Heart right ventricle (tissue), 16 donors: ENCODE measurements around the gene PRKAG3. TPM values are rescaled to one million over a fixed set of nuclear protein-coding genes. Genes with fewer than 3 reads are reported as not detected.

Experiments used
- ATAC-seq, 8 donors: fragments of 200-7000 bp; cut with Tn5 transposase; one replicate each; pipeline ENCODE4 v1.9.1; 2020; ENCODE audit warnings: mild to moderate bottlenecking in 8 of 8, moderate library complexity in 8 of 8, moderate number of reproducible peaks in 1 of 8
- DNase-seq, 2 donors: peaks; one replicate each; pipeline ENCODE4 v3.0.0-alpha.2; 2020
- H3K27ac ChIP-seq, 10 donors: fragments of 200-600 bp; sonication (generic) in 2 of 10; one replicate each; pipeline versions ENCODE4 v1.5.0 to v1.8.0; 2020 to 2022; ENCODE audit warnings: mild to moderate bottlenecking in 3 of 10
- H3K27me3 ChIP-seq, 7 donors: fragments of 200-600 bp; one replicate each; pipeline ENCODE4 v1.8.0; 2021 to 2022; ENCODE audit warnings: mild to moderate bottlenecking in 2 of 7
- H3K36me3 ChIP-seq, 9 donors: fragments of 200-600 bp; sonication (generic) in 1 of 9; one replicate each; pipeline versions ENCODE4 v1.5.0 to v1.8.0; 2020 to 2022; ENCODE audit warnings: mild to moderate bottlenecking in 2 of 9
- H3K4me1 ChIP-seq, 9 donors: fragments of 200-600 bp; sonication (generic) in 1 of 9; one replicate each; pipeline versions ENCODE4 v1.5.0 to v1.8.0; 2020 to 2022; ENCODE audit warnings: mild to moderate bottlenecking in 4 of 9
- H3K4me3 ChIP-seq, 10 donors: fragments of 200-600 bp; sonication (generic) in 2 of 10; one replicate each; pipeline versions ENCODE4 v1.5.0 to v1.8.0; 2020 to 2022; ENCODE audit warnings: mild to moderate bottlenecking in 7 of 10, moderate library complexity in 2 of 10
- H3K9me3 ChIP-seq, 11 donors: fragments of 200-600 bp in 10 of 11; sonication (generic) in 2 of 11; one replicate each; pipeline versions ENCODE4 v1.5.0 to v1.8.0; 2013 to 2022; ENCODE audit warnings: mild to moderate bottlenecking in 2 of 11, control low read depth in 1 of 11, moderate library complexity in 1 of 11
- WGBS, 2 donors: extraction: QIAGEN DNeasy Blood & Tissue Kit; methylation state at CpG; one replicate each; pipeline ENCODE4 v1.1.7; 2013; ENCODE audit warnings: inconsistent platforms in 1 of 2; 5-methylcytosine and 5-hydroxymethylcytosine counted together
- intact Hi-C, 10 donors: fragments of 100-400 bp; cut with DNase I; formaldehyde crosslinking; loops; one replicate each; pipeline versions ENCODE4 v1.11.1 to v1.14.2; 2022
- polyA plus RNA-seq, 2 donors: library from polyadenylated mRNA; stranded (reverse); fragments of 200-250 nt; gene quantifications; one replicate each; pipeline ENCODE4 v1.2.3, GENCODE V29; 2013
- total RNA-seq, 10 donors: library from RNA; stranded (reverse); fragmentation: NEBNext Ultra II Directional in 3 of 10; extraction: Animal tissue kit (Norgen Biotek cat#: 25700) in 3 of 10; gene quantifications; one replicate each; pipeline versions ENCODE4 v1.2.1 to v1.2.4, GENCODE V29; 2021 to 2023
- TF ChIP-seq, protein P1 (sequence below), 9 donors: fragments of 200-600 bp; sonication (generic) in 2 of 9; IDR thresholded peaks; one replicate each; pipeline versions ENCODE4 v1.5.0 to v1.8.0; 2021 to 2022; ENCODE audit warnings: antibody characterized with exemption in 9 of 9, mild to moderate bottlenecking in 5 of 9, moderate library complexity in 1 of 9
- donor health status: Arrhythmogenic right ventricular cardiomyopathy.
- donor health status: ischemic (EF 13 %, LVEDD 7.1; RV severe dilation, severe dysfunction).
- donor health status: healthy with polysubstance abuse.
- donor health status: DM: no; HTN: yes; CAD: no.
- donor health status: DM: no; HTN: no; CAD: no.
- donor health status: ischemic (EF 25% LVEDD 6.9; RV normal size, moderate dysfunction).
- donor health status: ischemic (EF 25% LVEDD 5.7; RV mildly dilated, moderate dysfunction).
- donor health status: healthy.
- donor health status: DM: yes; HTN: yes; CAD: no.
- donor health status: Ischemic cardiomyopathy.
- donor health status: ischemic (EF 35%, LVEDD 5.7; RV mildly dilated, moderate dysfunction).
- donor health status: nonischemic (EF 11% LVEDD 7.7; RV severe dilation, severe dysfunction).
- donor health status: DM: yes; HTN: yes; CAD: no.
- donor health status: PGD.
- donor health status: ischemic (EF 29% LVEDD 5.4; RV normal size, mild dysfunction).
- donor health status: nonischemic (EF 23%, LVEDD 6.1; RV moderate dilation, normal function).

PRKAG3 gene
- total and polyA plus RNA-seq, 12 donors, result 0.03 to 0.19 (median 0.12) TPM; not detected in 8

DNA sequence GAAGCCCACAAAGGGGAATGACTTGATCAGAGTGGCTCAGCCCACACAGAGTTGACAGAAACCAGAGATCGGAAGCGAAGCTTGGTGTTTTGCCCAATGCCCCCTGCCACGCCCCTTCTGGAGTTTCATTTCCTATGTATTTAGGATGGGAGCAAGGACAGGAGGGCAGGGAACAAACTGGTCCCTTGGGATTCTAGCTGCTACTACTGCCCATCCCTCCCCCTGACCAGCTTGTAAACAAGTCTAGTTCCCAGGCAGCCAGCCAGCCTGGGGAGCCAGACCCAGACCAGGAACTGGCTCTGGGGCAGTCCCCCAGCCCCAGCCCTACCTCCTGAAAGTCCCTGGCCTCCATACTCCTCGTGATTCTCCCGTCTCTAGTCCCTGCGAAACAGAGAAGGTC is 36.3 kb upstream of the PRKAG3 start:
- Histone ChIP-seq H3K4me1 (peaks cover 0 to 12% (median 5%) of the 10 kb centered on the region in 9 donors), H3K36me3 (no peaks in the 10 kb centered on the region), H3K27ac (peak overlapping the region in 3 of 10 donors; percentile 10 to 26 (median 23)), H3K9me3 (no peaks in the 10 kb centered on the region), H3K27me3 (peaks cover 18 to 99% (median 84%) of the 10 kb centered on the region in 7 donors), H3K4me3 (no peak overlapping the region)
- peak in 1 of 2 donors; percentile 47 for DNase-seq
- intact Hi-C loops, result no loop called here
- WGBS, 2 donors, result 33 to 38% methylated on average over 6 of the region's 6 CpGs
- ATAC-seq, result peak in 4 of 8 donors; percentile 9 to 43 (median 38)
- TF ChIP-seq, protein P1, sequence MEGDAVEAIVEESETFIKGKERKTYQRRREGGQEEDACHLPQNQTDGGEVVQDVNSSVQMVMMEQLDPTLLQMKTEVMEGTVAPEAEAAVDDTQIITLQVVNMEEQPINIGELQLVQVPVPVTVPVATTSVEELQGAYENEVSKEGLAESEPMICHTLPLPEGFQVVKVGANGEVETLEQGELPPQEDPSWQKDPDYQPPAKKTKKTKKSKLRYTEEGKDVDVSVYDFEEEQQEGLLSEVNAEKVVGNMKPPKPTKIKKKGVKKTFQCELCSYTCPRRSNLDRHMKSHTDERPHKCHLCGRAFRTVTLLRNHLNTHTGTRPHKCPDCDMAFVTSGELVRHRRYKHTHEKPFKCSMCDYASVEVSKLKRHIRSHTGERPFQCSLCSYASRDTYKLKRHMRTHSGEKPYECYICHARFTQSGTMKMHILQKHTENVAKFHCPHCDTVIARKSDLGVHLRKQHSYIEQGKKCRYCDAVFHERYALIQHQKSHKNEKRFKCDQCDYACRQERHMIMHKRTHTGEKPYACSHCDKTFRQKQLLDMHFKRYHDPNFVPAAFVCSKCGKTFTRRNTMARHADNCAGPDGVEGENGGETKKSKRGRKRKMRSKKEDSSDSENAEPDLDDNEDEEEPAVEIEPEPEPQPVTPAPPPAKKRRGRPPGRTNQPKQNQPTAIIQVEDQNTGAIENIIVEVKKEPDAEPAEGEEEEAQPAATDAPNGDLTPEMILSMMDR (IDR thresholded peaks at IDR 0.05), result no peak

DNA sequence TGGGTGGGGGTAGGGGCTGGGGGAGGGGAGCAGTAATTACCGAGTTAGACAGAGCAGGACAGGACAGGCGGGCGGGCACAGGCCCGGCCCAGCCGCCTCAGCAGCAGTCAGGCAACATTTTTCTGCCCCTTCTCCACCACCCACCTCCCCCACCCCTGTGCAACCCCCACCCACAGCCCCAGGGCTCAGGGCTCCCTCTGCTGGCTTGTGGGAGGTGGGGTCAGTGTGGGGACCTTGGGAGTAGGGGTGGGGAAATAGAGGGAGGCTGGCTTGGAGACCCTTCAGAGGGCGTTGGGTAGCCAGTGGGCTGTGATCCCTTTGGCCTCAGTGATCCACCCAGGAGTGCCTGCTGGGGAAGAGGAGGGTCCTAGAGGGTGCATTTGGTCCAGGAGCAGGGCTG is 34.4 kb upstream of the PRKAG3 start:
- TF ChIP-seq, protein P1 (IDR thresholded peaks at IDR 0.05), result no peak
- H3K27me3 ChIP-seq, result peaks cover 6 to 99% (median 84%) of the 10 kb centered on the region in 7 donors
- intact Hi-C loops, result no loop called here
- WGBS, 2 donors, result 58 to 74% methylated on average over 6 of the region's 6 CpGs
- ATAC-seq, result no peak
- no peak overlapping the region for H3K27ac ChIP-seq
- H3K9me3 ChIP-seq, result no peaks in the 10 kb centered on the region
- no peaks in the 10 kb centered on the region for H3K36me3 ChIP-seq
- H3K4me3 ChIP-seq, result no peak overlapping the region
- H3K4me1 ChIP-seq, result peaks cover 0 to 7% (median 4%) of the 10 kb centered on the region in 9 donors
- no peak for DNase-seq

DNA sequence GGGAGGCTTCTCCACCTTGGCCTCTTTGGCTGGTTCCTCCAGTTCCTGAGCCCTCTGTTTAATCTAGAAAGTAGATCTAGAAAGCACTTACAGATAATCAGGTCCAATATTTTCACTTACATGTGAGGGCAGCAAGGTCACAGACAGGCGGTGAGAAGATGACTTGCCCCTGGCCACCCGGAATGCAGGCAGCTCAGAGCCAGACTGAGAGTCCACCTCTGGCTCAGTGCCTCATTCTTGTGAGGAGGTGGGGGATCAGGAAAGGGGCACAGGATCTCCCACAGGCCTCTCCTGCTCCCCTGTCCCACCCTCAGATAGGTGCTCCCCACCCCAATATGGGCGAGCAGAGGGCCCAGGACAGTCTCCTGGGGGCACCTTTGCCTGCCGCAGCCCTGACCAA is 33.8 kb upstream of the PRKAG3 start:
- Histone ChIP-seq H3K27me3 (peaks cover 7 to 99% (median 84%) of the 10 kb centered on the region in 7 donors), H3K4me1 (peaks cover 1 to 11% (median 6%) of the 10 kb centered on the region in 9 donors), H3K27ac (no peak overlapping the region), H3K9me3 (no peaks in the 10 kb centered on the region), H3K4me3 (no peak overlapping the region), H3K36me3 (no peaks in the 10 kb centered on the region)
- DNase-seq (no peak), ATAC-seq (no peak)
- TF ChIP-seq, protein P1 (IDR thresholded peaks at IDR 0.05), result no peak
- 60 to 86% methylated on average over 4 of the region's 4 CpGs for WGBS, 2 donors
- intact Hi-C loops, result no loop called here

DNA sequence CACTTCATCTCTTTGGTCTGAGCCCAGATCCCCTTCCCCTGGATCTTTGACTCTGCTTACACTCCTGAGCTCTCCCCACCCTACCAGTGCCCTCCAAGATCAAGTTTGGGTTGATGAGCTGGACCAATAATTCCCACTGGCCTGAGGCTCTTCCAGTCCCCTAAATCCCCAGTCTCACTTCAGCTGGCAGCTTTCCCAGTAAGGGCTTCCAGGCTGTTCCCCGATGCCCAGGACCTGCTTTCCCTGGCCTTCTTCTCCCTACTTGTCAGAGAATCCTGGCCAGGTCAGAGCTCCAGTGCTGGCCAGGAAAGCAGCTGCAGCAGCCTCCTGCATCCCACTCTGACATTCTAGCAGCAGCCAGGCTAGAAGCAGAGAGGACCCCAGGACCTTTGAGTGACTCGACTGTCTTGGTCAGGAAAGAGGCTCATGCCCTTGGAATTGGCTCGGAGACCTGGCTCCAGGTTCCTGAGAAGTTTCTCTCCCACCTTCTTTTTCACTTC is 31.5 kb upstream of the PRKAG3 start:
- peaks cover 8 to 96% (median 85%) of the 10 kb centered on the region in 7 donors for H3K27me3 ChIP-seq

More for the DNA sequence above, 31.5 kb upstream of the PRKAG3 start:
- no peak for ATAC-seq
- no peak overlapping the region for H3K4me3 ChIP-seq
- H3K9me3 ChIP-seq, result no peaks in the 10 kb centered on the region
- TF ChIP-seq, protein P1 (IDR thresholded peaks at IDR 0.05), result no peak
- H3K27ac ChIP-seq, result no peak overlapping the region
- no peak for DNase-seq
- intact Hi-C loops, result no loop called here
- H3K4me1 ChIP-seq, result peaks cover 7 to 25% (median 16%) of the 10 kb centered on the region in 9 donors
- H3K36me3 ChIP-seq, result no peaks in the 10 kb centered on the region
- 70 to 71% methylated on average over 3 of the region's 3 CpGs for WGBS, 2 donors
